GM21786 (cell line): ENCODE results near the gene HAUS8.
"Not testable (repeated sequence)": the region's sequence is repeated elsewhere in the genome, so short reads cannot be mapped to it uniquely, and the experiment has no call there.

Experiments
- ATAC-seq: cut with Tn5 transposase; IDR thresholded peaks from one replicate; pipeline ENCODE4 v1.9.1; 2021; ENCODE audit not compliant: unreplicated experiment

The HAUS8 gene

DNA sequence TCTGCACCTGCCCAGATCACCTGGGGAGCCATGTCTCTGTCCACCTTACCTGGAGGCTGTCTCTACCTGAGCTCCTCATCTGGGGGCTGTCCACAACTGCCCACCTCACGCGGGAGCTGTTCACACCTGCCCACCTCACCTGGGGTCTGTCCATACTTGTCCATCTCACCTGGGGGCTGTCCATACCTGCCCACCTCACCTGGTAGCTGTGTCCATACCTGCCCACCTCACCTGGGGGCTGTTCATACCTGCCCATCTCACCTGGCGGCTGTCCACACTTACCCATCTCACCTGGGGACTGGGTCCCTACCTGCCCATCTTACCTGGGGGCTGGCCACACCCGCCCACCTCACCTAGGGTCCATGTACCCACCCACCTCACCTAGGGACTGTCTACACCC lies 38.6 kb downstream of the HAUS8 start:
- no peak for ATAC-seq

DNA sequence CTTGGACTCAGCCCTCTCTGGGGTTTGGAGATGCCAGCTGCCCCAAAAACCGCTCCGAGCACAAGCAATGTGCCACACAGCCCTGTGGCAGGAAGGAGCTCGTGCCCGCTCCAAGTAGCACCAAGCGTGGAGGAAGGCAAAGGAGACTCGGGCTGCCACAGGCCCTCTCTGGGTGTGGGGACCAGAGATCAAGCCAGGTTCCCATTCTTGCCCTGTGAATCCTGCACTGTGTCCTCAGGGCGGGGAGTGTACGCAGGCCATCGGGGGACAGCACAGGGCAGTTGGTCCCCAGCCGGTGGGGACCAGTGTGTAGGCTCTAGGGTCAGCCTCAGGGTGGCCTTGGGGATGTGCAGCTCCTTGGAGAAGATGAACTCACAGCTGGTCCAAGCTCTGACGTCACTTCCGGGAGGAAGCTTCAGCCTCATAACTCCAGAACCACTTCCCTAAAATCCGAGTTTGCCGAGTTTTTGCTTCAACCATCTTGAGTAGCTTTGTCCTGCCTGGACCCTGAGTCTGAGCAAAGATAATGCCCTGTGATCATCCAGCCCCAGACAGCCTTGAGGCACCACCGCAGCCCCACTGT lies 39.3 kb downstream of the HAUS8 start:
- no peak for ATAC-seq

DNA sequence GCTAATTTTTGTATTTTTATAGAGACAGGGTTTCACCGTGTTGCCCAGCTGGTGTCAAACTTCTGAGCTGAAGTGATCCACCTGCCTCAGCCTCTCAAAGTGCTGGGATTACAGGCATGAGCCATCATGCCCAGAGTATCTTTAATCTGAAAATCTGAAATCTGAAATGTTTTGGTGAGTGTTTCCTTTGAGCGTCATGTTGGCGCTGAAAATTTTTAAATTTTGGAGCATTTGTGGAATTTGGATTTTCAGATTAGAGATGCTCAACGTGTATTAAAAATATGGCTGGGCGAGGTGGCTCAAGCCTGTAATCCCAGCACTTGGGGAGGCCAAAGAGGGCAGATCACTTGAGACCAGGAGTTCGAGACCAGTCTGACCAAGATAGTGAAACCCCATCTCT lies 43.5 kb downstream of the HAUS8 start:
- no peak for ATAC-seq

DNA sequence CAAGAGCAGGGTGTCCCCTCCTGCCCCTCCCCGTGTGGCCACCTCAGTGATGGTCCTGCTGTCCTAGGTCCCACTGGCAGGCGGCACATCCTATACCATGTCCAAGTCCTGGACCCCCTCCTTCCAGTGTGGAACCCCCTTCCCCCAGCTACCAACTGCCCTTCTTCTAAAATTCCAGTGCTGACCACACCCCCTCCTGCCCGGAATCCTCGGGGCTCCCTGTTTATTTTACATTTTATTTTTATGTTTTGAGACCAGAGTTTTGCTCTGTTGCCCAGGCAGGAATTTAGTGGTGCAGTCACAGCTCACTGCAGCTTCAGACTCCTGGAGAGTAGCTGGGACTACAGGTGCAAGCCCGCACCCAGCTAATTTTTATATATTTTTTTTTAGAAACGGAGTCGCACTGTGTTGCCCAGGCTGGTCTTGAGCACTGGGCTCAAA lies 47.7 kb downstream of the HAUS8 start:
- ATAC-seq = no peak

DNA sequence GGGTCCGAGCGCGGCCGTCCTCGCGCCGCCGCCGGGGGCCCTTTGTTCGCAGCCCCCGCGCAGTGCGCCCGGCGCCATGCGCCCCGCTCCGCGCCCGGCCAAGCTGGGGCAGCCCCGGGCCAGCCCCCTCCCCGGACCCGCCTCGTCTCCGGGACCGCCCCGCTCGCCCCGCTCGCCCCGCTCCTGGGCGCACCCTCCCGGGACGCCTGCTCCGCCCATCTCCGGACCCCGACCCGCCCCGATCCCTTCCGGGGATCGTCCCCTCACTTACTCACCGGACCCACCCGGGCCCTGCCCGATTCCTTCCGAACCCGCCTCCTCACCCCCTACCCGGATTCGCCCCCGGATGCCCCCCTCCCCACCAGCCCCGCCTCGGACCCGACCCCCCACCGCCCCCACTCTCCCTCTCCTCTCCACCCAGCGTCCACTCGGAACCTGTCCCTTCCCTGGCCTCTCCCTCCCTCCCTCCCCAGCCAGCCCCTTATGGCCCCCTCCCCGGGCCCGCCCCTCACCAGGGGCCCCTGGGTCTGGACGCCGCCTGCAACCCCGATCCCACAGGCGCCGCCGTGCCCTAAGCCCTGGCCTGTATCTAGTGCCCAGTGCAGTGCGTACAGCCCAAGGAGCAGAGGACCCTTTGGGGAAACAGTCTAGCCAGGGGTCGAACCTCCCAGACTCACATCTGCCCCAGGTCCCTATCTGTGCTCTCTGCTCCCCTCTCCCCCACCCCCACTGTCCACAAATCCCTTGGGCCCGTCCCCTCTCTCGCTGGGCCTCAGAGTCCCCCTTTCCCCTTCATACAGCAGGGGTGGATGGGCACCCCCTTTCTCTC lies 48.3 kb downstream of the HAUS8 start, which contains the start of gene CPAMD8:
TSS of gene CPAMD8 (minus strand) at position 105 of the 829 bp plus-strand sequence. CDS start 168 bp downstream, outside the sequence.
- ATAC-seq = no peak

DNA sequence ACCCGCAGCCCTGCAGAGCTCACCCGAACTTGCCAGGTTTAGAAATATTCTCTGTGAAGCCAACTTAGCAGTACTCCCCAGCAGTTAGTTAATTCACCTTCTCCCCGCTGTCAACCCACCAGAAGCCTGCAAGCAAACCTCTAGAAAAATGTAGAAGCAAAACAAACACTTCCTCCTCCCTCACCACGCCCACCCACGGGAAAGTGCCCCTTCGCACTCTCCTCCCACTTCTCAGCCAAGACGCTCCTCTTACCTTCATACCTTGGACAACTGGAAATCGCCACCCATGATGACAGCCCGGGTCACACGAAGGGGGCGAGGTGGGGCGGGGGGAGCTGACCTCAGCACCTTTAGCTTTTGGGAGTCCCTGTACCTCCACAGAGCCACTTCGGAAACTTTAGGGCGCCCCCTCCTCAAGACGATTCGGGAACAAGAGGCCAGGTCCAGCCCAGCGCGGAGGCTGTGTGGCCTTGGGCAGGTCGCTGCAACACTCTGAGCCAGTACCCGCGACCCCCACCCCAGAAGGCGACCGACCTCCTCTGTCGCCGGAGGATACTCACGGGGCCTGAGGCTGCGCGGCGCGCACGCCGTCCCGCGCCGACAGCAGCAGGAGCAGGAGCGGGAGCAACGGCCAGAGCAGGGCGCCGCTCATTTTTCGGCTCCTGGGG lies 49.1 kb downstream of the HAUS8 start:
- ATAC-seq = no peak

DNA sequence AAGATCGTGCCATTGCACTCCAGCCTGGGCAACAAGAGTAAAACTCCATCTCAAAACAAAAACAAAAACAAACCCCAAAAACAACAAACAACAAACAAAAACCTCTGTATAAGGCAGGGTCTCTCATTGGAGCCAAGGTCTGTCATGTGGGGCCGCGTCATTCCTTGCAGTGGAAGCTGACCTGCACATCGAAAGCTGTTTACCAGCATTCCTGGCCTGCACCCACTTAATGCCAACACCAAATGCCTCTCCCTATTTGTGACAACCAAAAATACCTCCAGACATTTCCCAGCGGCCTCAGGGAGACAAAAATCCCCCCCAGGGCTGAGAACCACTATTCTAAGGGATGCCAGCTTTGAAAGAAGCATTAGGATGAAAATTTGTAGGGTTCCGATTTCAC lies 49.9 kb downstream of the HAUS8 start:
- no peak for ATAC-seq

DNA sequence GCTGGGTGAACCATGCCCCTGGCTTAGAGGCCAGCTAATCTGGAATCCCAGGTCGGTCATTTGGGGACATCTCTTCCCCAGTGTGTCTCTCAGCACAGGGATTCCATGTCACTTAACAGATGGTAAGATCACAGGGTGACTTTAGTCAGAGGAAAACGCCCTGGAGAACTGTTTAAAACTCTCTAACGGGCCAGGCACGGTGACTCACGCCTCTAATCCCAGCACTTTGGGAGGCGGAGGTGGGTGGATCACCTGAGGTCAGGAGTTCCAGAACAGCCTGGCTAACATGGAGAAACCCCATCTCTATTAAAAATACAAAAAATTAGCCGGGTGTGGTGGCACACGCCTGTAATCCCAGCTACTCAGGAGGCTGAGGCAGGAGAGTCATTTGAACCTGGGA lies 50.3 kb downstream of the HAUS8 start:
- not testable (repeated sequence) for ATAC-seq

DNA sequence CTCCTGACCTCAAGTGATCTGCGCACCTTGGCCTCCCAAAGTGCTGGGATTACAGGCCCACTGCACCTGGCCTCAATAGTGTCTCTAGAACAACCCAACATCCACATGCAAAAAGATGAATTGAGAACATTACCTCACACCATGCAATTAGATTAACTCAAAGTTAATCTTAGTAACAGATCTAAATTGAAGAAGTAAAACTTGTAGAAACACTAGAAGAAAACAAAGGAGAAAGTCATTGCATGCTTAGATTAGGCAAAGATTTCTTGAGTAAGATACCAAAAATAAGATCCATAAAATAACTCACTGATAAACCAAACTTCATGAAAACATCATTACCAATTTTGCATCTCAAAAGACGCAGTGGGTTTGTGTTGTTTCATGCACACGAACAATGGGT lies 51.4 kb downstream of the HAUS8 start:
- ATAC-seq = no peak

DNA sequence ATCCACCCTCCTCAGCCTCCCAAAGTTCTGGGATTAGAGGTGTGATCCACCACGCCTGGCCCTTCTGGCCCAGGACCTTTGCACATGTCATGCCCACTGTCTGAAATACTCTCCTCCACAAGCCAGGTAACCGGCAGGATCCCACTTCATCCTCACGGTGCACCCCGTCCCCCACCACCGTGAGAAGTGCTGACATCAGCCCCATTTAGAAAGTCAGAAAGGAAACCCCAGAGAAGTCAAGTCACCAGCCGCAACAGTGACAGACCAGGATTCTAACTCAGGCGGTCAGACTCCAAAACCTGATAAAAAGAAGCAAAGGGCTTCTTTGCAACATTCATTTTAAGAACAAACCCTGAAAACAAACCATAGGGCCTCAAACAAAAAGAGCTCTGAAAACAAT lies 52.5 kb downstream of the HAUS8 start:
- no peak for ATAC-seq

DNA sequence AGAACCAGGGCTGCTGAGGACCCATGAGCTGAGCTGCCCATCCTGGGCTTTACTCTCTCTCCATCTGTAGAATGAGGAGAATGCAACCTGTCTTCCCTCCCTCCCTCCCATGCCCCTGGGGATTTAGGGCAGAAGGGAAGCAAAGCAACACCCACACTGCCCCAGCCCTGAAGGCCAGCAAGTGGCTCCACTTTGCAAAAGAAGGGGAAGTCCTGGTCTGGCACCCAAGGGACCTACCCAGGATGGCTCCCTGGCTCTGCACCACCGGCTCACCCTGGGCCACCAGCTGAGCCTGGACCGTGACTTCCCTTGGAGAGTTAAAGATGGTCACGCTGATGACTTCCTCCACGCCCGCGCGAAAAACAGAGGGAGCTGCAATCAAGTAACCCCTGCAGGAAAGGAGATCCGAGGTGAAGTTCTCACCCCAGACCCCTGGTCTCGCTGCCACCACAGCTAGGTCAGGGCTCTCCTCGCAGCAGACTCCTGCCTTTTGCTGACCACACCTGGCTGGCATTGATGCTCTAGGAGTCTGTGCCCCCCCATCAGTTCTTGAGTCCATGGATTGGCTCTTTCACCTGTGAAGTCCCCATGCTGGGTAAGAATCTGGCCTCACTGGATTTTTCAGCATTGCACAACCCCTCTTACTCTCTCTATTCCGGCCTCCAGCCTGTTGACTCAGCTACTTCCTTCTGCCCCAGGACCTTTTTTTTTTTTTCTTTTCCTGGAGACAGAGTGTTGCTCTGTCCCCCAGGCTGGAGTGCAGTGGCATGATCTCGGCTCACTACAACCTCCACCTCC lies 53.3 kb downstream of the HAUS8 start:
- no peak for ATAC-seq

DNA sequence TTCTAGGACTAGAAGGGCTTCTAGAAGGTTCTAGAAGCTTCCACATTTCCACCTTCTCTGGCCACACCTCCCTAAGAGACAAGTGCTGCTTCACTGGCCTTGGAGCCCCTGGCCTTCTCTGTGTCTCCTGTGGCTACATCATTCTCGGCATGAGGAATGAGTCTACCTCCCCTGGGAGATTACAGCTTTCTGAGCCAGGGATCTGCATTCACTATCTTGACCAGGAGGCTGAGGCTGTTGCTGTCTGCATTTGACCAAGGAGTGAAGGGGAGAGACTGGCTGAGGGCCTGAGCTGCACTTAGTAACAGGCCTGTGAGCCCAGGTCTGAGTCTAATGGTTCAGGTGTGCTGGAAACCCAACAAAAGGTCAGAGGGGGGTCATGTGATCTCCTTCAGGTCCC lies 53.9 kb downstream of the HAUS8 start:
- ATAC-seq = no peak

DNA sequence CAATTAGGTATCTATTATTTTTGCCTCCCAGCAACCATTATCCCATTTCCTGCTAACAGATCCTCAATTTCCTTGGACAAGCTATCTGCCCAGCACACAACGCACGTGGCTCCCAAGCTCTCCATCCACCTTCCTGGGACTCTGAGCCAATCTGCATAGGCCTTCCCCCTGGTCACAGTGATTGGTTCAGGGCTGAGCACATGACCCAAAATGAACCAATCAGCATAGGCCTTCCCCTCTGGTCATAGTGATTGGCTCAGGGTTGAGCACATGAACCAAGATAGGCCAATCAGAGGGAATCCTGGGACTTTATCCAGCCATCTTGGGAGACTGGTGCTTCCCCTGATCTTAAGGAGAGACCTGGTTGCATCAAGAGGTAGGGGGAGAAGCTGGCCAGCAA lies 54.4 kb downstream of the HAUS8 start:
- no peak for ATAC-seq

DNA sequence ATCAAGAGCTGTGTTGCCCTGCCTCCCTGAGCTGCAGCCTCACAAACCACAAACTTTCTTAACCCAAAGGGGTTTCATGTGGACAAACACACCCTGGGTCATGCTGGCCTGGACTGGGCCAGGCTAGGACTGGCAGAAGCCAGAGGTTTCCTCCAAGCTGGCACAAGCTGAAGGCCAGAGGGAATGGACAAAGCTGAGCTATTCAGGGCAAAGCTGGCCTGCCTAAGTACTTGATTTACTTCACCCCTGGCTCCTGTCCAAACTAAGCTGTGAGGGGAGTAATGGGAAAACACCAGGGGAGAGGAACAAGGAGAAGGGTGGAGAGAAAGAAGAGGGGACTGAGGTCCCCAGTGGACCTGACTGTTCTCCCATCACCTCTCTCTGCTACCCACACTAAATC lies 54.9 kb downstream of the HAUS8 start:
- ATAC-seq = no peak

DNA sequence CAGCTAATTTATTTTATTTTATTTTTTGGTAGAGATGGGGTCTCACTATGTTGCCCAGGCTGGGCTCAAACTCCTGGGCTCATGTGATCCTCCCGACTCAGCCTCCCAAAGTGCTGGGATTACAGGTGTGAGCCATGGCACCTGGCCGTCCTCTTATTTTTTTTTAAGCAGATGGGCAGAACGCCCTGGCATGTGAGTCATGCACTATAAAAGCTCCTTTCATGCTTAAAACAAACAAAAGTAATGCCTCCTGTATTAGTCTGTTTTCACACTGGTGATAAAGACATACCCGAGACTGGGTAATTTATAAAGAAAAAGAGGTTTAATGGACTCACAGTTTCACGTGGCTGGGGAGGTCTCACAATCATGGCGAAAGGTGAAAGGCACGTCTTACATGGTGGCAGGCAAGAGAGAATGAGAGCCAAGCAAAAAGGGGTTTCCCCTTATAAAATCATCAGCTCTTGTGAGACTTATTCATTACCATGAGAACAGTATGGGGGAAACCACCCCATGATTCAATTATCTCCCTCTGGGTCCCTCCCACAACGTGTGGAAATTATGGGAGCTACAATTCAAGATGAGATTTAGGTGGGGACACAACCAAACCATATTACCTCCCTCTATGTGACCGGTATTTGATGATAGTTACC lies 60.9 kb downstream of the HAUS8 start:
- not testable (repeated sequence) for ATAC-seq

DNA sequence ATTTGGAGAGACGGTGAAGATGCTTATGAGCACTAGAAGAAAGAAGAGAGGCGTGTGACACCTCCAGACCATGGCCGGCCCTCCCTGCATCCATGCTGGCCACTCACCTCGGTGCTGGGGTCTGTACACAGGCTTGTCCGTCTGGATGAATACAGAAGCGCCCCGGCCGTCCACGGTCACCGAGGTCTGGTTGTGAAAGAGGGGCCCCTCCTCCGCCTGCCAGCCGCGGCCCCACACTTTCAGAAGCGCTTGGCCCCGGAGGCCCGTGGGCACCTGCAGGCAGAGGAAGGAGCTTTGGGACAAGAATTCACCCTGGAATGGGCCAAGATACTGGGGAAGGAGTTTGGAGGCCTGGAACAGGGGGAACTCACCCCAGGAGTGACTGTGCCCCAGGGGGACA lies 63.8 kb downstream of the HAUS8 start:
- ATAC-seq = no peak

DNA sequence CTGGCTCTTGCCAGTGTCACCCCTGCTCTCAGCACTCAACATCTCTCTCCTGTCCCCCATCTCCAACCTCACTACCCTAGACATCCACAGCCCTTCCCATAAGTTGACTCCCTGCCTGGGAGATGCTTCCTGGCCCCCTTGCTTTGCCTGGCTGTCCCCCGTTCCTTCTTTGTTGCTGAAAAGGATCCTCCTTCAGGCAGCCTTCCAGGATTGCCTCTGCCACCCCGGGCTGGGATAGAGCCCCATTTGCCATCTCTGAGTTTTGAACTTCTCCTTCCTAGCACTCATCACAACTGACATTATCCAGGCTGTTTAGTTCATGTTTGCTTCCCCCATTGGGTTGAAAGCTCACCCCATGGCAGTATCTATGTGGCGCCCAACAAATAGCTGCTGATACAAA lies 68.7 kb downstream of the HAUS8 start:
- ATAC-seq = no peak

DNA sequence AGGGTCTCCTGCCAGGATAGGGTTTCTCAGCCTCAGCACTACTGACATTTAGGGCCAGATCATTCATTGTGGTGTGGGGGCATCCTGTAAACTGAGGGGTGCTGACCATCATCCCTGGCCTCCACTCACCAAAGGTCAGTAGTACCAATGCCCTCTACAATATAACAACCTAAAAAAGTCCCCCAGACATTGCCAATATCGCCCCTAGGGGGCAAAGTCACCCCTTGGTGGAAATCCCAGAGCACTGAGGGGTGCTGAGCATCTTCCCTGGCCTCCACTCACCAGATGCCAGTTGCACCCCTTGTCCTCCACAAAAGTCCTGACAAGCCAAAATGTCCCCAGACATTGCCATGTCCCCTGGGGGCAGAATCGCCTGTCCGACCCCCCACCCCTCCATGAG lies 70.3 kb downstream of the HAUS8 start:
- ATAC-seq = no peak

DNA sequence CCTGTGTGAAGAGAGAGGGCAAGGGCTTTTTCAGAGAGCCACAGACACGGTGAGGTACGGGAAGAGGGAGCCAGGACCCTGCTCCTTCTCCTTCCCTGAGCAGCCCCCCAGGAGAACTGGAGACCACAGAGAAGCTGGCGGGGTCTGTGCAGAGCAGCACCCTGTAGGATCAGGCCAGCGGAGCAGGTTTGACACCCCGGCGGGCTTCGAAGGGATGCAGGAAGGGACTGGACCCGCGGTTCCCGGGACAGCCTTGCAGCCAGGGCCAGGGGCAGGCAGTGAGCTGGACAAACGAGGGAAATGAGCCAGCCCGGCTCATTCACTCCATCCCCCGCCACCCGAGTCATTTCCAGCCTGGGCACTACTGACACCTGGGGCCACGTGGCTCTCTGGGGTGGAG lies 70.9 kb downstream of the HAUS8 start:
- ATAC-seq = no peak

DNA sequence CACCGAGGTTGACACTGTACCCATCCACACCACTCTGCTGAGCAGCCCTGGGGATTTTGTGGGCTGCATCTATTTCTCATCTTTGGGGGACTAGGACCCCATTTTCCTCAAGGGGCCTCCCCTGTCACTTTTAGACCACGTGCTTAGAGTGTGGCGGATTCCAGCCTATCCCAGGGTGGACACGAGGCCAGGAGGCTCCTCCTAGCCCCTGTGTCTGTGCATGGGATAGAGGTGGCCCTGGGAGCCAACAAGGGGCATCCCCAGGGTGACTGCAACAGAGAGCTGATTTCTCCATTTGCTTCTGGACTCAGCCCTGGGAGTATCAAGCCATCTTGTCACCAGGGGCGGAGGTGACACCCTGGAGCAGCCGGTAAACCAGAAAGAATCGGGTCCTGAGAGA lies 72.8 kb downstream of the HAUS8 start:
- ATAC-seq = no peak
